Endothelial cell of umbilical vein (primary cell): ENCODE measurements around the gene GSTO2. TPM values are rescaled to one million over a fixed set of nuclear protein-coding genes. Genes with fewer than 3 reads are reported as not detected.

ENCODE experiments used
- BruUV-seq: library from RNA; stranded (reverse); fragments of 400-500 nt; replicated peaks from 2 replicates; lab custom pipeline; 2021; lab: Mats Ljungman, UMichigan
- CTCF ChIA-PET: fragments of 300-600, 350-600 bp; sonication (Branson Sonifier 250); formaldehyde crosslinking; loops from one replicate; lab custom pipeline; 2021; ENCODE audit warnings: antibody characterized with exemption, inconsistent platforms; lab: Charles Lee
- POLR2A ChIA-PET: fragments of 300-600, 350-600 bp; sonication (Branson Sonifier 250); formaldehyde crosslinking; loops from one replicate; lab custom pipeline; 2021; ENCODE audit warnings: antibody characterized with exemption, inconsistent platforms; lab: Charles Lee
- DNase-seq: peaks from one replicate; pipeline ENCODE4 v3.0.0-alpha.2; 2011; ENCODE audit warnings: low read depth, low spot score
- FAIRE-seq: peaks from 2 replicates; lab custom pipeline; 2011; peaks lifted over from hg19 to GRCh38; lab: Jason Lieb, UNC
- H2AFZ ChIP-seq: 2 replicates; pipeline ENCODE4 v1.6.0; 2012; ENCODE audit warnings: low read depth, low read length, control low read depth, inconsistent platforms
- H3K27ac ChIP-seq: 2 replicates; pipeline ENCODE4 v1.5.1; 2011; ENCODE audit warnings: low read depth, mild to moderate bottlenecking, control low read depth, low read length, moderate library complexity; ENCODE audit not compliant: insufficient read depth
- H3K27me3 ChIP-seq, 2 experiments: 2 replicates each; pipeline versions ENCODE4 v1.6.0 to v1.6.1; 2011; ENCODE audit warnings: low read length in 2 of 2, mixed read lengths in 1 of 2; ENCODE audit not compliant: control insufficient read depth in 2 of 2, insufficient read depth in 2 of 2
- H3K36me3 ChIP-seq, 2 experiments: 2 replicates in 1 of 2; 3 replicates in 1 of 2; pipeline ENCODE4 v1.5.1; 2011; ENCODE audit warnings: low read length in 2 of 2, mild to moderate bottlenecking in 1 of 2, moderate library complexity in 1 of 2; ENCODE audit not compliant: control insufficient read depth in 2 of 2, insufficient read depth in 2 of 2; ENCODE audit errors: extremely low read depth in 1 of 2
- H3K4me1 ChIP-seq: 3 replicates; pipeline ENCODE4 v1.5.1; 2011; ENCODE audit warnings: mild to moderate bottlenecking, low read length; ENCODE audit not compliant: control insufficient read depth, insufficient read depth; ENCODE audit errors: extremely low read depth
- H3K4me2 ChIP-seq: 2 replicates; pipeline ENCODE4 v1.6.1; 2011; ENCODE audit warnings: low read length, control low read depth, mixed read lengths; ENCODE audit not compliant: insufficient read depth
- H3K4me3 ChIP-seq, 3 experiments: fragments of 200-600 bp in 1 of 3; sonication (generic), shearing (Covaris generic) in 1 of 3; replicated peaks in 1 of 3; 2 replicates each; pipeline ENCODE4 v1.5.1; 2011 to 2016; ENCODE audit warnings: control low read depth in 3 of 3, low read length in 3 of 3, mild to moderate bottlenecking in 2 of 3, inconsistent platforms in 1 of 3, low read depth in 1 of 3, moderate library complexity in 1 of 3; ENCODE audit not compliant: insufficient read depth in 1 of 3
- H3K79me2 ChIP-seq: 2 replicates; pipeline ENCODE4 v1.6.0; 2012; ENCODE audit warnings: low read length, inconsistent platforms; ENCODE audit not compliant: control insufficient read depth, insufficient read depth
- H3K9ac ChIP-seq: replicated peaks from 2 replicates; pipeline ENCODE3; 2011; ENCODE audit warnings: low read length, control low read depth; ENCODE audit not compliant: insufficient read depth; ENCODE audit errors: extremely low read depth
- H3K9me1 ChIP-seq: replicated peaks from 3 replicates; pipeline ENCODE4 v1.6.0; 2011; ENCODE audit warnings: mild to moderate bottlenecking, low read length; ENCODE audit not compliant: control insufficient read depth, insufficient read depth; ENCODE audit errors: extremely low read depth
- H3K9me3 ChIP-seq: replicated peaks from 2 replicates; pipeline ENCODE4 v1.5.1; 2012; ENCODE audit warnings: low read length, inconsistent platforms; ENCODE audit not compliant: control insufficient read depth, insufficient read depth
- H4K20me1 ChIP-seq: replicated peaks from 2 replicates; pipeline ENCODE3; 2011; ENCODE audit warnings: mild to moderate bottlenecking, low read length; ENCODE audit not compliant: control insufficient read depth, insufficient read depth; ENCODE audit errors: extremely low read depth
- EZH2 ChIP-seq: IDR thresholded peaks from 2 replicates; pipeline ENCODE4 v1.6.1; 2012; ENCODE audit warnings: borderline replicate concordance, low read depth, mild to moderate bottlenecking, moderate library complexity, low read length, inconsistent platforms; ENCODE audit not compliant: severe bottlenecking
- FOS ChIP-seq: IDR thresholded peaks from 2 replicates; pipeline ENCODE4 v1.6.1; 2011; ENCODE audit warnings: mild to moderate bottlenecking, low read length, moderate library complexity, borderline replicate concordance; ENCODE audit not compliant: insufficient read depth
- GATA2 ChIP-seq: IDR thresholded peaks from 2 replicates; pipeline ENCODE4 v1.7.0; 2011; ENCODE audit warnings: low read depth, mild to moderate bottlenecking, moderate library complexity, mixed read lengths, low read length; ENCODE audit not compliant: insufficient read length, insufficient read depth
- JUN ChIP-seq: IDR thresholded peaks from 2 replicates; pipeline ENCODE4 v1.6.1; 2011; ENCODE audit warnings: borderline replicate concordance, low read depth; ENCODE audit not compliant: insufficient read length, insufficient read depth
- MYC ChIP-seq: IDR thresholded peaks from one replicate; pipeline ENCODE4 v1.6.1; 2011; ENCODE audit warnings: mild to moderate bottlenecking, low read depth, low read length
- POLR2A ChIP-seq: IDR thresholded peaks from 2 replicates; pipeline ENCODE4 v1.6.1; 2012; ENCODE audit warnings: low read depth, mild to moderate bottlenecking, control low read depth, low read length
- POLR2AphosphoS5 ChIP-seq: IDR thresholded peaks from 2 replicates; pipeline ENCODE4 v1.6.1; 2012; ENCODE audit warnings: low read depth, mild to moderate bottlenecking, control low read depth, low read length, moderate library complexity; ENCODE audit not compliant: insufficient read depth
- dilution Hi-C: fragments of 300-500 bp; cut with MboI; formaldehyde crosslinking; loops from one replicate; pipeline ENCODE4 v1.15.0; 2019; ENCODE audit warnings: low sequenced_read_pairs; ENCODE audit not compliant: extremely low pct_ligation_motif_present
- intact Hi-C: fragments of 100-400 bp; cut with micrococcal nuclease; formaldehyde crosslinking; loops from one replicate; pipeline ENCODE4 v1.10.0; 2022
- polyA plus RNA-seq, 4 experiments: library from polyadenylated mRNA; depleted of rRNA in 3 of 4; stranded (reverse) in 3 of 4; unstranded in 1 of 4; fragments of >200 nt; gene quantifications; 2 replicates each; pipeline versions ENCODE4 v1.2.1 to v1.2.3, GENCODE V29; 2011 to 2012; ENCODE audit warnings: missing spikeins in 1 of 4
- total RNA-seq: library from RNA; stranded (reverse); gene quantifications from 2 replicates; pipeline ENCODE4 v1.2.3, GENCODE V29; 2021
- TF ChIP-seq, protein P1 (sequence below): IDR thresholded peaks from 2 replicates; pipeline ENCODE4 v1.6.1; 2011; ENCODE audit not compliant: insufficient read depth, insufficient read length
- TF ChIP-seq, protein P2 (sequence below), 2 donors: IDR thresholded peaks; 1 replicate in 1 of 2; 2 replicates in 1 of 2; pipeline ENCODE4 v1.5.1; 2011; ENCODE audit warnings: low read length in 2 of 2, mild to moderate bottlenecking in 2 of 2, moderate library complexity in 2 of 2, control low read depth in 1 of 2, inconsistent platforms in 1 of 2, low read depth in 1 of 2; ENCODE audit not compliant: insufficient read depth in 1 of 2; ENCODE audit errors: extremely low read depth in 1 of 2

The GSTO2 gene
- total and polyA plus RNA-seq, 2 donors (not counting 3 experiments of a cell fraction or from before 2014, with no cell fraction given) = 0.84 to 1.4 TPM

DNA sequence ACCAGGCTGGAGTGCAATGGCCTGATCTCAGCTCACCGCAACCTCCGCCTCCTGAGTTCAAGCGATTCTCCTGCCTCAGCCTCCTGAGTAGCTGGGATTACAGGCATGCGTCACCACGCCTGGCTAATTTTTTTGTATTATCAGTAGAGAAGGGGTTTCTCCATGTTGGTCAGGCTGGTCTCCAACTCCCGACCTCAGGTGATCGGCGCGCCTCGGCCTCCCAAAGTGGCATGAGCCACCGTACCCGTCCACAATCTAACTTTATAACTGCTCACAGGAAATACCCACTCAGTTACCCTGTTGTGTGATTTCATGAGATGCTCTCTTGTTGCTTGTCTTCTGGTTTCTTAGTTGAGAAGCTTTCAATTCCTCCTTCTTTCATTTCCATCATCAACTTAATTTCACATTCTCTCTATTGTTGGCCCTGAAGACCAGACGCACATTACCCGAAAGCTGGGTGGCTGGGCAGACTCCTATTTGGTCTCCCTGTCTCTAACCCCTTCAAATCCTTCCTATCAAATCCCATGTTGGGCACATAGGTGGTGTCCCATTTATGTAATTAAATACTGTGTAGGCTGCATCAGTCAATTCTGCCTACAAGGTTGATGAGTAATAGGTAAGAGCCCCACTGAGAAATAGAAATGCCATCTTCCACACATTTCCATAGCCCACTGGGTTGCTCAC lies 1.1 kb upstream of the GSTO2 start:
- BruUV-seq = no TSS peak
- DNase-seq = no peak
- Histone ChIP-seq H3K27ac (peak overlapping the region; percentile 84), H3K4me1 (peaks cover 10% of the 10 kb centered on the region), H3K36me3 (peaks cover 9 to 21% of the 10 kb centered on the region in 2 experiments), H3K4me3 (peak overlapping the region in 2 of 3 experiments; percentile 43 to 83), H2AFZ (no peak overlapping the region), H3K4me2 (peak overlapping the region; percentile 69), H3K9me3 (no peaks in the 10 kb centered on the region), H3K27me3 (no peaks in the 10 kb centered on the region), H3K79me2 (peaks cover 37% of the 10 kb centered on the region), H3K9me1 (no peaks in the 10 kb centered on the region), H3K9ac (peak overlapping the region; percentile 84), H4K20me1 (no peaks in the 10 kb centered on the region)
- no peak for FAIRE-seq
- intact Hi-C loops = no loop called here
- no peak for TF ChIP-seq POLR2AphosphoS5
- no peak for TF ChIP-seq MYC
- no peak for TF ChIP-seq POLR2A
- no peak for TF ChIP-seq EZH2
- TF ChIP-seq, protein P1, sequence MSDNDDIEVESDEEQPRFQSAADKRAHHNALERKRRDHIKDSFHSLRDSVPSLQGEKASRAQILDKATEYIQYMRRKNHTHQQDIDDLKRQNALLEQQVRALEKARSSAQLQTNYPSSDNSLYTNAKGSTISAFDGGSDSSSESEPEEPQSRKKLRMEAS = no peak
- no peak for TF ChIP-seq FOS
- TF ChIP-seq, protein P2, sequence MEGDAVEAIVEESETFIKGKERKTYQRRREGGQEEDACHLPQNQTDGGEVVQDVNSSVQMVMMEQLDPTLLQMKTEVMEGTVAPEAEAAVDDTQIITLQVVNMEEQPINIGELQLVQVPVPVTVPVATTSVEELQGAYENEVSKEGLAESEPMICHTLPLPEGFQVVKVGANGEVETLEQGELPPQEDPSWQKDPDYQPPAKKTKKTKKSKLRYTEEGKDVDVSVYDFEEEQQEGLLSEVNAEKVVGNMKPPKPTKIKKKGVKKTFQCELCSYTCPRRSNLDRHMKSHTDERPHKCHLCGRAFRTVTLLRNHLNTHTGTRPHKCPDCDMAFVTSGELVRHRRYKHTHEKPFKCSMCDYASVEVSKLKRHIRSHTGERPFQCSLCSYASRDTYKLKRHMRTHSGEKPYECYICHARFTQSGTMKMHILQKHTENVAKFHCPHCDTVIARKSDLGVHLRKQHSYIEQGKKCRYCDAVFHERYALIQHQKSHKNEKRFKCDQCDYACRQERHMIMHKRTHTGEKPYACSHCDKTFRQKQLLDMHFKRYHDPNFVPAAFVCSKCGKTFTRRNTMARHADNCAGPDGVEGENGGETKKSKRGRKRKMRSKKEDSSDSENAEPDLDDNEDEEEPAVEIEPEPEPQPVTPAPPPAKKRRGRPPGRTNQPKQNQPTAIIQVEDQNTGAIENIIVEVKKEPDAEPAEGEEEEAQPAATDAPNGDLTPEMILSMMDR (IDR thresholded peaks at IDR 0.05; ENCODE audit: extremely low read depth in 1 of 2, insufficient read depth in 1 of 2, low read depth in 1 of 2, low read length in 2 of 2) = no peak
- no peak for TF ChIP-seq JUN
- no peak for TF ChIP-seq GATA2
- dilution Hi-C loops = no loop called here
- ChIA-PET POLR2A (interaction anchor here (2.2 kb wide), 1 partner anchor 12 kb away, joined by 9 read pairs; no protein-coding TSS in a partner anchor), CTCF (interaction anchor here (0.9 to 1.2 kb wide), 2 partner anchors 8 to 26 kb away, joined by 3 read pairs; no protein-coding TSS in a partner anchor)
